ENCODE measurements around the gene ZDHHC14.

- TF ChIP-seq POLR2A (IDR thresholded peaks at IDR 0.05), result no peak
- TF ChIP-seq CTCF (IDR thresholded peaks at IDR 0.05), result no peak
These were observed 188.6 kb downstream of the ZDHHC14 start for GRCh38 chr6:157569543-157569942.

Measured in prostate gland (tissue), 2 donors.